HepG2 (cell line): ENCODE data around the gene BEST2. TPM values are rescaled to one million over a fixed set of nuclear protein-coding genes. Genes with fewer than 3 reads are reported as not detected.
A peak's percentile ranks its signal among the peaks of the same experiment; 100 is the strongest.

Experiments
- CEBPB ChIP-seq: IDR thresholded peaks from 2 replicates; pipeline ENCODE4 v1.6.1; 2011; ENCODE audit warnings: low read depth, low read length, improper control_type of control experiment, borderline replicate concordance
- HNF4A ChIP-seq: sonication (generic); formaldehyde crosslinking; IDR thresholded peaks from 2 replicates; pipeline ENCODE4 v1.4.0; 2020; ENCODE audit warnings: missing genetic modification reagents
- KAT2B ChIP-seq: fragments of 150-350 bp; IDR thresholded peaks from 2 replicates; pipeline ENCODE4 v1.6.1; 2014; ENCODE audit warnings: low read depth, low read length, borderline replicate concordance
- KLF11 ChIP-seq: IDR thresholded peaks from 2 replicates; pipeline ENCODE4 v1.6.1; 2016; ENCODE audit warnings: missing compliant biosample characterization
- NFYC ChIP-seq: IDR thresholded peaks from 2 replicates; pipeline ENCODE4 v1.6.1; 2016; ENCODE audit warnings: missing genetic modification reagents, missing compliant biosample characterization
- NR1H2 ChIP-seq: sonication (generic); formaldehyde crosslinking; IDR thresholded peaks from 2 replicates; pipeline ENCODE4 v1.8.1; 2022; ENCODE audit warnings: low read depth, missing genetic modification reagents, borderline replicate concordance
- SETDB1 ChIP-seq: sonication (generic); formaldehyde crosslinking; IDR thresholded peaks from 2 replicates; pipeline ENCODE4 v1.5.1; 2020; ENCODE audit warnings: missing genetic modification reagents, mild to moderate bottlenecking, borderline replicate concordance
- SYNCRIP ChIP-seq: fragments of 200-400 bp; formaldehyde crosslinking; IDR thresholded peaks from 2 replicates; pipeline ENCODE4 v1.6.1; 2018; ENCODE audit warnings: mild to moderate bottlenecking, low read depth, low read length; ENCODE audit not compliant: insufficient read depth
- ZFP82 ChIP-seq: sonication (generic); formaldehyde crosslinking; IDR thresholded peaks from 2 replicates; pipeline ENCODE4 v1.5.1; 2020; ENCODE audit warnings: mild to moderate bottlenecking, missing genetic modification reagents, borderline replicate concordance
- ZNF644 ChIP-seq: IDR thresholded peaks from 2 replicates; pipeline ENCODE4 v1.6.1; 2016; ENCODE audit warnings: low read depth
- ZNF75D ChIP-seq: sonication (generic); formaldehyde crosslinking; IDR thresholded peaks from 2 replicates; pipeline ENCODE4 v1.8.1; 2023; ENCODE audit warnings: missing genetic modification reagents, mild to moderate bottlenecking, borderline replicate concordance
- polyA plus RNA-seq, 8 experiments: library from polyadenylated mRNA; depleted of rRNA in 3 of 8; stranded (reverse) in 7 of 8; unstranded in 1 of 8; fragments of >200 nt; fragmentation: Illumina TruSeq in 4 of 8; extraction: Trizol in 4 of 8; gene quantifications; 2 replicates each; pipeline versions ENCODE4 v1.2.1 to v1.2.3, GENCODE V29; 2011 to 2016; ENCODE audit warnings: low read depth in 4 of 8, missing spikeins in 1 of 8, mixed read lengths in 1 of 8; ENCODE audit not compliant: insufficient read depth in 1 of 8
- total RNA-seq, 5 experiments: library from RNA; depleted of rRNA; stranded (reverse); fragments of >200 nt; fragmentation: Illumina TruSeq; extraction: Trizol; gene quantifications; 2 replicates each; pipeline ENCODE4 v1.2.3, GENCODE V29; 2016; ENCODE audit warnings: low read depth in 1 of 5
- TF ChIP-seq, protein P1 (sequence below): sonication (generic); formaldehyde crosslinking; IDR thresholded peaks from 2 replicates; pipeline ENCODE4 v1.9.0; 2021; ENCODE audit warnings: mild to moderate bottlenecking, missing genetic modification reagents
- TF ChIP-seq, protein P2 (sequence below): conservative IDR thresholded peaks from 2 replicates; pipeline ENCODE4 v1.6.1; 2018; ENCODE audit warnings: missing genetic modification reagents
- TF ChIP-seq, protein P3 (sequence below): sonication (generic); formaldehyde crosslinking; IDR thresholded peaks from 2 replicates; pipeline ENCODE4 v1.4.0; 2020; ENCODE audit warnings: mild to moderate bottlenecking, missing genetic modification reagents, borderline replicate concordance
- TF ChIP-seq, protein P4 (sequence below): sonication (generic); formaldehyde crosslinking; IDR thresholded peaks from 2 replicates; pipeline ENCODE4 v1.4.0; 2020; ENCODE audit warnings: missing genetic modification reagents, borderline replicate concordance

BEST2 gene
- total and polyA plus RNA-seq, 2 of the 13 experiments (the other 11 are each of a cell fraction or from before 2014, with no cell fraction given), result not detected

DNA sequence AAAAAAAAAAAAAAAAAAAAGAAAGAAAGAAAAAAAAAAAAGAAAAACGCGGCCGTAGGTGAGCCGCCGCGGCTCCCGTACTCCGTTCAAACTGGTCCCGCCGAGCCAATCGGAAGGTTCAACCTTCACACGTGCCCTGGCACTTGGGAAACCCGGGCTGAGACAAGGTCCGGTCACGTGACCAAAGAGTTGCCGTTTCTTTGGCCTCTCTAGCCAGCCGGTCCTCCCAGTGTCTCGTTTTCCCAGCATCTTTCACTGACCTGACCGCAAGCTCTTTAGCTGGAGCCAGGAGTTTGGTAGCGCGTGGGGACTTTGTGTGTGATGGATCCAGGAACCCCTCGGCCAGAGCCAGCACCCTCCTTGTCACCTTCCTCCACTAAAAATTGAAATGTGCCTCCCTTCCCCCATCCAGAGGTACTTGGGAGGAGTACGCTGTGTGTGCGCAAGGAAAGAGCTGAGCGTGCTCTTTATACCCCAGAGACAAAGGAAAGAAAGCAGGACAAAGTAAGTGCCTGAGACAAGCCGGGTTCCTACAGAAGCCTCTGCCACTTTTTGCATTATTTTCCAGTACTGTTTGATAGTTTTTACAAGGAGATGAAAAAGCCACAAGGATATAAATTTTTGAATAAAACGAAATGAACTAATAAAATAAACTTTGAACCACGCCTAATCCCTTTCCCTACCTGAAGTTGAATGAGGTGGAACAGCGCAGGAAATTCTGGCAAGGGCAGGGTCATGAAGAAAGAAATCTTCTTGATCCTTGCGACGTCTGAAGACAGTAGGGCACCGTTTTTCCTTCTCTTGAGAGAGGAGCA, 28.8 kb upstream of the BEST2 start (continued):
- TF ChIP-seq KAT2B (no peak), ZNF644 (CRISPR knock-in tag) (no peak), NFYC (CRISPR knock-in tag) (peak; percentile 87), SETDB1 (CRISPR knock-in tag) (no peak), HNF4A (peak; percentile 17; the same call in 1 of the 2 replicates), SYNCRIP (no peak), NR1H2 (no peak), ZNF75D (CRISPR knock-in tag) (no peak), CEBPB (peak; percentile 75; the same call in 1 of the 2 replicates), KLF11 (CRISPR knock-in tag) (no peak), ZFP82 (CRISPR knock-in tag) (peak; percentile 32; the same call in 1 of the 2 replicates)
- TF ChIP-seq, protein P1, sequence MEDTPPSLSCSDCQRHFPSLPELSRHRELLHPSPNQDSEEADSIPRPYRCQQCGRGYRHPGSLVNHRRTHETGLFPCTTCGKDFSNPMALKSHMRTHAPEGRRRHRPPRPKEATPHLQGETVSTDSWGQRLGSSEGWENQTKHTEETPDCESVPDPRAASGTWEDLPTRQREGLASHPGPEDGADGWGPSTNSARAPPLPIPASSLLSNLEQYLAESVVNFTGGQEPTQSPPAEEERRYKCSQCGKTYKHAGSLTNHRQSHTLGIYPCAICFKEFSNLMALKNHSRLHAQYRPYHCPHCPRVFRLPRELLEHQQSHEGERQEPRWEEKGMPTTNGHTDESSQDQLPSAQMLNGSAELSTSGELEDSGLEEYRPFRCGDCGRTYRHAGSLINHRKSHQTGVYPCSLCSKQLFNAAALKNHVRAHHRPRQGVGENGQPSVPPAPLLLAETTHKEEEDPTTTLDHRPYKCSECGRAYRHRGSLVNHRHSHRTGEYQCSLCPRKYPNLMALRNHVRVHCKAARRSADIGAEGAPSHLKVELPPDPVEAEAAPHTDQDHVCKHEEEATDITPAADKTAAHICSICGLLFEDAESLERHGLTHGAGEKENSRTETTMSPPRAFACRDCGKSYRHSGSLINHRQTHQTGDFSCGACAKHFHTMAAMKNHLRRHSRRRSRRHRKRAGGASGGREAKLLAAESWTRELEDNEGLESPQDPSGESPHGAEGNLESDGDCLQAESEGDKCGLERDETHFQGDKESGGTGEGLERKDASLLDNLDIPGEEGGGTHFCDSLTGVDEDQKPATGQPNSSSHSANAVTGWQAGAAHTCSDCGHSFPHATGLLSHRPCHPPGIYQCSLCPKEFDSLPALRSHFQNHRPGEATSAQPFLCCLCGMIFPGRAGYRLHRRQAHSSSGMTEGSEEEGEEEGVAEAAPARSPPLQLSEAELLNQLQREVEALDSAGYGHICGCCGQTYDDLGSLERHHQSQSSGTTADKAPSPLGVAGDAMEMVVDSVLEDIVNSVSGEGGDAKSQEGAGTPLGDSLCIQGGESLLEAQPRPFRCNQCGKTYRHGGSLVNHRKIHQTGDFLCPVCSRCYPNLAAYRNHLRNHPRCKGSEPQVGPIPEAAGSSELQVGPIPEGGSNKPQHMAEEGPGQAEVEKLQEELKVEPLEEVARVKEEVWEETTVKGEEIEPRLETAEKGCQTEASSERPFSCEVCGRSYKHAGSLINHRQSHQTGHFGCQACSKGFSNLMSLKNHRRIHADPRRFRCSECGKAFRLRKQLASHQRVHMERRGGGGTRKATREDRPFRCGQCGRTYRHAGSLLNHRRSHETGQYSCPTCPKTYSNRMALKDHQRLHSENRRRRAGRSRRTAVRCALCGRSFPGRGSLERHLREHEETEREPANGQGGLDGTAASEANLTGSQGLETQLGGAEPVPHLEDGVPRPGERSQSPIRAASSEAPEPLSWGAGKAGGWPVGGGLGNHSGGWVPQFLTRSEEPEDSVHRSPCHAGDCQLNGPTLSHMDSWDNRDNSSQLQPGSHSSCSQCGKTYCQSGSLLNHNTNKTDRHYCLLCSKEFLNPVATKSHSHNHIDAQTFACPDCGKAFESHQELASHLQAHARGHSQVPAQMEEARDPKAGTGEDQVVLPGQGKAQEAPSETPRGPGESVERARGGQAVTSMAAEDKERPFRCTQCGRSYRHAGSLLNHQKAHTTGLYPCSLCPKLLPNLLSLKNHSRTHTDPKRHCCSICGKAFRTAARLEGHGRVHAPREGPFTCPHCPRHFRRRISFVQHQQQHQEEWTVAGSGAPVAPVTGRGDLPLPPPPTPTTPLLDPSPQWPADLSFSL, result no peak
- TF ChIP-seq, protein P2, sequence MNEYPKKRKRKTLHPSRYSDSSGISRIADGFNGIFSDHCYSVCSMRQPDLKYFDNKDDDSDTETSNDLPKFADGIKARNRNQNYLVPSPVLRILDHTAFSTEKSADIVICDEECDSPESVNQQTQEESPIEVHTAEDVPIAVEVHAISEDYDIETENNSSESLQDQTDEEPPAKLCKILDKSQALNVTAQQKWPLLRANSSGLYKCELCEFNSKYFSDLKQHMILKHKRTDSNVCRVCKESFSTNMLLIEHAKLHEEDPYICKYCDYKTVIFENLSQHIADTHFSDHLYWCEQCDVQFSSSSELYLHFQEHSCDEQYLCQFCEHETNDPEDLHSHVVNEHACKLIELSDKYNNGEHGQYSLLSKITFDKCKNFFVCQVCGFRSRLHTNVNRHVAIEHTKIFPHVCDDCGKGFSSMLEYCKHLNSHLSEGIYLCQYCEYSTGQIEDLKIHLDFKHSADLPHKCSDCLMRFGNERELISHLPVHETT, result 0 out of 2 replicates have a peak, but pooled peaks have one; percentile 19
- TF ChIP-seq, protein P3, sequence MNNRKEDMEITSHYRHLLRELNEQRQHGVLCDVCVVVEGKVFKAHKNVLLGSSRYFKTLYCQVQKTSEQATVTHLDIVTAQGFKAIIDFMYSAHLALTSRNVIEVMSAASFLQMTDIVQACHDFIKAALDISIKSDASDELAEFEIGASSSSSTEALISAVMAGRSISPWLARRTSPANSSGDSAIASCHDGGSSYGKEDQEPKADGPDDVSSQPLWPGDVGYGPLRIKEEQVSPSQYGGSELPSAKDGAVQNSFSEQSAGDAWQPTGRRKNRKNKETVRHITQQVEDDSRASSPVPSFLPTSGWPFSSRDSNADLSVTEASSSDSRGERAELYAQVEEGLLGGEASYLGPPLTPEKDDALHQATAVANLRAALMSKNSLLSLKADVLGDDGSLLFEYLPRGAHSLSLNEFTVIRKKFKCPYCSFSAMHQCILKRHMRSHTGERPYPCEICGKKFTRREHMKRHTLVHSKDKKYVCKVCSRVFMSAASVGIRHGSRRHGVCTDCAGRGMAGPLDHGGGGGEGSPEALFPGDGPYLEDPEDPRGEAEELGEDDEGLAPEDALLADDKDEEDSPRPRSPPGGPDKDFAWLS (CRISPR knock-in tag), result no peak
- TF ChIP-seq, protein P4, sequence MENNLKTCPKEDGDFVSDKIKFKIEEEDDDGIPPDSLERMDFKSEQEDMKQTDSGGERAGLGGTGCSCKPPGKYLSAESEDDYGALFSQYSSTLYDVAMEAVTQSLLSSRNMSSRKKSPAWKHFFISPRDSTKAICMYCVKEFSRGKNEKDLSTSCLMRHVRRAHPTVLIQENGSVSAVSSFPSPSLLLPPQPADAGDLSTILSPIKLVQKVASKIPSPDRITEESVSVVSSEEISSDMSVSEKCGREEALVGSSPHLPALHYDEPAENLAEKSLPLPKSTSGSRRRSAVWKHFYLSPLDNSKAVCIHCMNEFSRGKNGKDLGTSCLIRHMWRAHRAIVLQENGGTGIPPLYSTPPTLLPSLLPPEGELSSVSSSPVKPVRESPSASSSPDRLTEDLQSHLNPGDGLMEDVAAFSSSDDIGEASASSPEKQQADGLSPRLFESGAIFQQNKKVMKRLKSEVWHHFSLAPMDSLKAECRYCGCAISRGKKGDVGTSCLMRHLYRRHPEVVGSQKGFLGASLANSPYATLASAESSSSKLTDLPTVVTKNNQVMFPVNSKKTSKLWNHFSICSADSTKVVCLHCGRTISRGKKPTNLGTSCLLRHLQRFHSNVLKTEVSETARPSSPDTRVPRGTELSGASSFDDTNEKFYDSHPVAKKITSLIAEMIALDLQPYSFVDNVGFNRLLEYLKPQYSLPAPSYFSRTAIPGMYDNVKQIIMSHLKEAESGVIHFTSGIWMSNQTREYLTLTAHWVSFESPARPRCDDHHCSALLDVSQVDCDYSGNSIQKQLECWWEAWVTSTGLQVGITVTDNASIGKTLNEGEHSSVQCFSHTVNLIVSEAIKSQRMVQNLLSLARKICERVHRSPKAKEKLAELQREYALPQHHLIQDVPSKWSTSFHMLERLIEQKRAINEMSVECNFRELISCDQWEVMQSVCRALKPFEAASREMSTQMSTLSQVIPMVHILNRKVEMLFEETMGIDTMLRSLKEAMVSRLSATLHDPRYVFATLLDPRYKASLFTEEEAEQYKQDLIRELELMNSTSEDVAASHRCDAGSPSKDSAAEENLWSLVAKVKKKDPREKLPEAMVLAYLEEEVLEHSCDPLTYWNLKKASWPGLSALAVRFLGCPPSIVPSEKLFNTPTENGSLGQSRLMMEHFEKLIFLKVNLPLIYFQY (CRISPR knock-in tag), result 0 out of 2 replicates have a peak, but pooled peaks have one; percentile 9
